ENCODE data around the gene MRPL38.

Gene MRPL38

GRCh38 chr17:75904749-75905521 is at the start of gene MRPL38:
Gene MRPL38 (minus strand): TSS chr17:75904884. CDS start chr17:75904875, 9 bp downstream.
- DNase-seq: peak; percentile 90

- no peak for DNase-seq
Measured at GRCh38 chr17:75950855-75951554, 46.3 kb upstream of the MRPL38 start.

- no peak for DNase-seq
Measured at GRCh38 chr17:75950421-75950820, 45.7 kb upstream of the MRPL38 start.

GRCh38 chr17:75945211-75945610 is 40.5 kb upstream of the MRPL38 start:
- DNase-seq: no peak

- DNase-seq: no peak
Measured at GRCh38 chr17:75943491-75943890, 38.8 kb upstream of the MRPL38 start.

GRCh38 chr17:75942473-75942872 is 37.8 kb upstream of the MRPL38 start:
- DNase-seq: no peak

- DNase-seq: no peak
Measured at GRCh38 chr17:75941442-75941819, 36.7 kb upstream of the MRPL38 start.

GRCh38 chr17:75940727-75941441 is 36.2 kb upstream of the MRPL38 start, which contains the start of gene FBF1:
Gene FBF1 (minus strand): TSS chr17:75941042. CDS start chr17:75938149, 2,893 bp downstream.
- peak; percentile 92 for DNase-seq

GRCh38 chr17:75937652-75938051 is 33.0 kb upstream of the MRPL38 start:
- DNase-seq: no peak

GRCh38 chr17:75933808-75934207 is 29.1 kb upstream of the MRPL38 start:
- DNase-seq: no peak

GRCh38 chr17:75932852-75933251 is 28.2 kb upstream of the MRPL38 start:
- DNase-seq: no peak

- no peak for DNase-seq
Measured at GRCh38 chr17:75931062-75931461, 26.4 kb upstream of the MRPL38 start.

GRCh38 chr17:75927286-75927922 is 22.7 kb upstream of the MRPL38 start:
- no peak for DNase-seq

GRCh38 chr17:75926456-75926855 is 21.8 kb upstream of the MRPL38 start:
- no peak for DNase-seq

- DNase-seq: no peak
Measured at GRCh38 chr17:75925912-75926311, 21.2 kb upstream of the MRPL38 start.

GRCh38 chr17:75925103-75925502 is 20.4 kb upstream of the MRPL38 start:
- no peak for DNase-seq

- DNase-seq: no peak
Measured at GRCh38 chr17:75922963-75923874, 18.5 kb upstream of the MRPL38 start.

- no peak for DNase-seq
Measured at GRCh38 chr17:75922173-75922961, 17.7 kb upstream of the MRPL38 start.

GRCh38 chr17:75921596-75921995 is 16.9 kb upstream of the MRPL38 start:
- no peak for DNase-seq

- no peak for DNase-seq
Measured at GRCh38 chr17:75920045-75920560, 15.4 kb upstream of the MRPL38 start.

GRCh38 chr17:75919611-75920010 is 14.9 kb upstream of the MRPL38 start:
- DNase-seq: no peak

Data from NCI-H526 treated with DMSO at 0.1 percent for 48 hours (cell line).